Lower lobe of right lung (tissue), 2 donors: Measurements from ENCODE around the gene TJP3. TPM values are rescaled to one million over a fixed set of nuclear protein-coding genes. Genes with fewer than 3 reads are reported as not detected.

Source experiments
- ATAC-seq, 2 donors: fragments of 200-7000 bp; cut with Tn5 transposase; one replicate each; pipeline ENCODE4 v1.9.1; 2020 to 2022; ENCODE audit warnings: mild to moderate bottlenecking in 2 of 2, moderate library complexity in 2 of 2
- DNase-seq: peaks from one replicate; pipeline ENCODE4 v3.0.0-alpha.2; 2020
- H3K27ac ChIP-seq: fragments of 200-600 bp; one replicate; pipeline ENCODE4 v1.8.0; 2022
- H3K27me3 ChIP-seq: fragments of 200-600 bp; one replicate; pipeline ENCODE4 v1.8.0; 2022; ENCODE audit warnings: low read depth
- H3K36me3 ChIP-seq: fragments of 200-600 bp; one replicate; pipeline ENCODE4 v1.8.0; 2022; ENCODE audit warnings: mild to moderate bottlenecking
- H3K4me1 ChIP-seq: fragments of 200-600 bp; one replicate; pipeline ENCODE4 v1.8.0; 2022
- H3K4me3 ChIP-seq: fragments of 200-600 bp; one replicate; pipeline ENCODE4 v1.8.0; 2022; ENCODE audit warnings: mild to moderate bottlenecking
- H3K9me3 ChIP-seq: fragments of 200-600 bp; one replicate; pipeline ENCODE4 v1.8.0; 2022
- CTCF ChIP-seq: fragments of 200-600 bp; IDR thresholded peaks from one replicate; pipeline ENCODE4 v1.8.0; 2022; ENCODE audit warnings: antibody characterized with exemption, mild to moderate bottlenecking
- intact Hi-C: fragments of 100-400 bp; cut with DNase I; formaldehyde crosslinking; loops from one replicate; pipeline ENCODE4 v1.11.0; 2022
- total RNA-seq: library from RNA; stranded (reverse); fragmentation: NEBNext Ultra II Directional; extraction: Animal tissue kit (Norgen Biotek cat#: 25700); gene quantifications from one replicate; pipeline ENCODE4 v1.2.1, GENCODE V29; 2021
- donor health status: DM: no; HTN: yes; CAD: no; lungs with severe emphysema.

Gene TJP3
- total RNA-seq, 1 donor from 2014 or later: 34.4 TPM

- ATAC-seq (no peak), DNase-seq (no peak)
- intact Hi-C loops: no loop called here
- H3K4me3 ChIP-seq: no peak overlapping the region
- no peaks in the 10 kb centered on the region for H3K36me3 ChIP-seq
- peaks cover 8% of the 10 kb centered on the region for H3K9me3 ChIP-seq
- TF ChIP-seq CTCF: no peak
- H3K27ac ChIP-seq: no peak overlapping the region
- peaks cover 18% of the 10 kb centered on the region for H3K27me3 ChIP-seq
- H3K4me1 ChIP-seq: peaks cover 9% of the 10 kb centered on the region
These were observed 88.2 kb downstream of the TJP3 start for GRCh38 chr19:3796358-3796757.

GRCh38 chr19:3798137-3798536 lies 90.0 kb downstream of the TJP3 start:
- H3K4me3 ChIP-seq: no peak overlapping the region
- H3K4me1 ChIP-seq: peaks cover 16% of the 10 kb centered on the region
- peaks cover 29% of the 10 kb centered on the region for H3K27me3 ChIP-seq
- DNase-seq: no peak
- no peak for ATAC-seq
- H3K9me3 ChIP-seq: peaks cover 8% of the 10 kb centered on the region
- H3K27ac ChIP-seq: no peak overlapping the region
- no peak for TF ChIP-seq CTCF
- no peaks in the 10 kb centered on the region for H3K36me3 ChIP-seq
- intact Hi-C loops: no loop called here

Other genes with a start within 250 kb of the TJP3 start
- gene SMIM24, start 227.9 kb upstream of the TJP3 start, total RNA-seq: not detected
- not detected for gene SMIM44, start 224.9 kb upstream of the TJP3 start, total RNA-seq
- 9.9 TPM for gene DOHH, start 207.7 kb upstream of the TJP3 start, total RNA-seq
- gene FZR1, start 202.1 kb upstream of the TJP3 start, total RNA-seq: 34.1 TPM
- gene TEKTIP1, start 169.2 kb upstream of the TJP3 start, total RNA-seq: 2.2 TPM
- 80.7 TPM for gene MFSD12, start 150.8 kb upstream of the TJP3 start, total RNA-seq
- 60.9 TPM for gene HMG20B, start 135.4 kb upstream of the TJP3 start, total RNA-seq
- gene GIPC3, start 122.9 kb upstream of the TJP3 start, total RNA-seq: 4.2 TPM
- 4.9 TPM for gene TBXA2R, start 101.5 kb upstream of the TJP3 start, total RNA-seq
- 20.3 TPM for gene CACTIN, start 81.6 kb upstream of the TJP3 start, total RNA-seq
- gene PIP5K1C, start 7.9 kb upstream of the TJP3 start, total RNA-seq: 43.6 TPM
- 18.2 TPM for gene APBA3, start 53.3 kb downstream of the TJP3 start, total RNA-seq
- 59.4 TPM for gene MRPL54, start 54.3 kb downstream of the TJP3 start, total RNA-seq
- gene RAX2, start 63.8 kb downstream of the TJP3 start, total RNA-seq: not detected
- 11.3 TPM for gene MATK, start 78.0 kb downstream of the TJP3 start, total RNA-seq
- 0.41 TPM for gene ZFR2, start 160.7 kb downstream of the TJP3 start, total RNA-seq
- gene ATCAY, start 172.3 kb downstream of the TJP3 start, total RNA-seq: not detected
- not detected for gene NMRK2, start 224.7 kb downstream of the TJP3 start, total RNA-seq